BJ (cell line): ENCODE results near the gene LARP1B. TPM values are rescaled to one million over a fixed set of nuclear protein-coding genes. Genes with fewer than 3 reads are reported as not detected.

ENCODE experiments used
- CTCF ChIA-PET: fragments of 350-600 bp; formaldehyde crosslinking; extraction: SDS; loops from one replicate; lab custom pipeline; 2021; ENCODE audit warnings: antibody characterized with exemption, inconsistent platforms; lab: Yijun Ruan, JAX
- POLR2A ChIA-PET: fragments of 300-600 bp; sonication (Branson Sonifier 250); formaldehyde crosslinking; extraction: SDS; loops from one replicate; lab custom pipeline; 2021; ENCODE audit warnings: antibody characterized with exemption; lab: Charles Lee
- DNase-seq: peaks from one replicate; pipeline ENCODE4 v3.0.0-alpha.2; 2011; ENCODE audit warnings: low read depth
- H3K27me3 ChIP-seq: 2 replicates; pipeline ENCODE4 v1.6.0; 2011; ENCODE audit warnings: low read length; ENCODE audit not compliant: control insufficient read depth, insufficient read depth
- H3K36me3 ChIP-seq: 2 replicates; pipeline ENCODE4 v1.5.1; 2011; ENCODE audit warnings: low read length; ENCODE audit not compliant: control insufficient read depth, insufficient read depth
- H3K4me3 ChIP-seq: 2 replicates; pipeline ENCODE4 v1.5.1; 2011; ENCODE audit warnings: low read depth, mild to moderate bottlenecking, control low read depth, low read length
- polyA plus RNA-seq: library from polyadenylated mRNA; depleted of rRNA; stranded (reverse); fragments of >200 nt; gene quantifications from 2 replicates; pipeline ENCODE4 v1.2.3, GENCODE V29; 2011
- TF ChIP-seq, protein P1 (sequence below): IDR thresholded peaks from 2 replicates; pipeline ENCODE4 v1.5.1; 2011; ENCODE audit warnings: low read depth, mild to moderate bottlenecking, control low read depth, inconsistent platforms, low read length, moderate library complexity; ENCODE audit not compliant: insufficient read depth

Gene LARP1B
- polyA plus RNA-seq, 1 experiment = 4.5 TPM

DNA sequence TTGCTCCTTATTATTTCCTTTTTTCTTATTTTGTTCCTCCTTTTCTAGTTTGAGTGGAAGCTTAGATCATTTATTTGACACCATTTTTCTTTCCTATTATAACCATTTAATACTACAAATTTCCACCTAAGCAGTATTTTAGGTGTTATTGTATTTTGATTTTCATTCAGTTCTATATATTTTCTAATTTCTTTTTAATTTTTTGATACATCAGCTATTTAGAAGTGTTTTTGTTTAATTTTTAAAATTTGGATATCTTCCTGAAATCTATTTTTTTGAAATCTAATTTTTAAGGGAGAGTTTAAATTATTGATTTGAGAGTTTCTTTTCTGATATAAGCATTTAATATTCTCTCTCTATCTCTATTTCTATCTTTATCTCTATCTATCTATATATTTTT is 108.1 kb downstream of the LARP1B start:
- Histone ChIP-seq H3K4me3 (no peak overlapping the region), H3K27me3 (no peaks in the 10 kb centered on the region), H3K36me3 (no peaks in the 10 kb centered on the region)
- ChIA-PET CTCF (interaction anchor here (0.5 to 1.1 kb wide), 3 partner anchors 9 to 281 kb away, joined by 3 to 4 read pairs (median 3); no protein-coding TSS in a partner anchor), POLR2A (no interaction called here)
- TF ChIP-seq, protein P1, sequence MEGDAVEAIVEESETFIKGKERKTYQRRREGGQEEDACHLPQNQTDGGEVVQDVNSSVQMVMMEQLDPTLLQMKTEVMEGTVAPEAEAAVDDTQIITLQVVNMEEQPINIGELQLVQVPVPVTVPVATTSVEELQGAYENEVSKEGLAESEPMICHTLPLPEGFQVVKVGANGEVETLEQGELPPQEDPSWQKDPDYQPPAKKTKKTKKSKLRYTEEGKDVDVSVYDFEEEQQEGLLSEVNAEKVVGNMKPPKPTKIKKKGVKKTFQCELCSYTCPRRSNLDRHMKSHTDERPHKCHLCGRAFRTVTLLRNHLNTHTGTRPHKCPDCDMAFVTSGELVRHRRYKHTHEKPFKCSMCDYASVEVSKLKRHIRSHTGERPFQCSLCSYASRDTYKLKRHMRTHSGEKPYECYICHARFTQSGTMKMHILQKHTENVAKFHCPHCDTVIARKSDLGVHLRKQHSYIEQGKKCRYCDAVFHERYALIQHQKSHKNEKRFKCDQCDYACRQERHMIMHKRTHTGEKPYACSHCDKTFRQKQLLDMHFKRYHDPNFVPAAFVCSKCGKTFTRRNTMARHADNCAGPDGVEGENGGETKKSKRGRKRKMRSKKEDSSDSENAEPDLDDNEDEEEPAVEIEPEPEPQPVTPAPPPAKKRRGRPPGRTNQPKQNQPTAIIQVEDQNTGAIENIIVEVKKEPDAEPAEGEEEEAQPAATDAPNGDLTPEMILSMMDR = no peak
- DNase-seq = no peak

DNA sequence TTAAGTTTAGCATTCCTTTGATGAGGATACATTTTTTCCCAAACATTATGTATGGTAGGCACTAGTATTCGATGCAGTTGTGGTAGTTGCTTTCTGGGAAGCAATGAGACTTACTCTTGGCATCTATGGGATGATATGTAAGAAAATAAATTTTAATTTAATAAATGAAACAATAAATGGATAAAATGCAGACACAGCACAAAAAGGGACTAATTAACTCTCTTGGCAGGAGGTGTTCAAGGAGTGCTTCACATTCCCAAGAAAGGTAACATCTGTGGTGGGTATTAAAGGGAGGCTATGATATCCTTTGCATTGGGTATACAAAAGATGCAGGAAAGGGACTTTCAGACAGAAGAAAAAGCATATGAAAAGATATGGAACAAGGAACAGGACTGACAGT is 115.5 kb downstream of the LARP1B start:
- ChIA-PET POLR2A (no interaction called here), CTCF (no interaction called here)
- TF ChIP-seq, protein P1 = no peak
- H3K36me3 ChIP-seq = no peaks in the 10 kb centered on the region
- no peak for DNase-seq
- no peaks in the 10 kb centered on the region for H3K27me3 ChIP-seq
- no peak overlapping the region for H3K4me3 ChIP-seq

DNA sequence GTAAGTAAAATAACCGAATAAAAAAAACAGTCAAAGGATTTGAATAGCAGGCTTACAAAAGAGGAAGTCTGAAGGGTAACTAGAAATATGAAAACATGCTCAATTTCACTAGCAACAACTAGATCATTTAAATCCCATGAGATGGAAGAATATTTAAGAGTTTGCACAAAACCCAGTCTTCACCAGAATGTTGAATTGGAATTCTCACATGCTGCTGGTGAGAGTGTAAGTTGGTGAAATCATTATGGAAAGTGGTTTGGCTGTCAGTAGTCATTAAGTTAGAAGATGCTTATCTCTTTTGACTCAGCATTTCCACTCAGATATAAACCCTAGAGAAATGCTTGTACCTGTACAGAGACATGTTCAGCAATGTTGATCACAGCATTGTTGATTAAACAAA is 116.4 kb downstream of the LARP1B start:
- POLR2A ChIA-PET = no interaction called here
- no peak overlapping the region for H3K4me3 ChIP-seq
- no peak for DNase-seq
- no peaks in the 10 kb centered on the region for H3K36me3 ChIP-seq
- CTCF ChIA-PET = no interaction called here
- TF ChIP-seq, protein P1 = no peak
- H3K27me3 ChIP-seq = no peaks in the 10 kb centered on the region

DNA sequence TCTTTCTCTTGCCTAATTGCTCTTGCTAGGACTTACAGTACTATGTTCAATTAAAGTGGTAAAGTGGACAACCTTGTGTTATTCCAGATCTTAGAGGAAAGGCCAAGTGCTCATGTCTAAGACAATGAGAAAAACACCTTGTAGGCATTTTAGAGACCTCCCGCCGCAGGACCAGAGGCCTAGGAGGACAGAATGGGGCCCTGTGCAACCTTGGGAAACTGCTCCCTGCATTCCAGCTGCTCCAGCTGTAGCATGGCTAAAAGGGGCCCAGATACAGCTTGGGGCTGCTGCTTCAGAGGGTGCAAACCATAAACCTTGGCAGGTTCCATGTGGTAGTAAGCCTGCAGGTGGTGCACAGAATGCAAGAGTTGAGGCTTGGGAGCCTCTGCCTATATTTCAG is 125.5 kb downstream of the LARP1B start:
- ChIA-PET POLR2A (no interaction called here), CTCF (no interaction called here)
- no peak for DNase-seq
- Histone ChIP-seq H3K4me3 (no peak overlapping the region), H3K27me3 (no peaks in the 10 kb centered on the region), H3K36me3 (no peaks in the 10 kb centered on the region; the same call in 1 of the 2 replicates)
- TF ChIP-seq, protein P1 = no peak

DNA sequence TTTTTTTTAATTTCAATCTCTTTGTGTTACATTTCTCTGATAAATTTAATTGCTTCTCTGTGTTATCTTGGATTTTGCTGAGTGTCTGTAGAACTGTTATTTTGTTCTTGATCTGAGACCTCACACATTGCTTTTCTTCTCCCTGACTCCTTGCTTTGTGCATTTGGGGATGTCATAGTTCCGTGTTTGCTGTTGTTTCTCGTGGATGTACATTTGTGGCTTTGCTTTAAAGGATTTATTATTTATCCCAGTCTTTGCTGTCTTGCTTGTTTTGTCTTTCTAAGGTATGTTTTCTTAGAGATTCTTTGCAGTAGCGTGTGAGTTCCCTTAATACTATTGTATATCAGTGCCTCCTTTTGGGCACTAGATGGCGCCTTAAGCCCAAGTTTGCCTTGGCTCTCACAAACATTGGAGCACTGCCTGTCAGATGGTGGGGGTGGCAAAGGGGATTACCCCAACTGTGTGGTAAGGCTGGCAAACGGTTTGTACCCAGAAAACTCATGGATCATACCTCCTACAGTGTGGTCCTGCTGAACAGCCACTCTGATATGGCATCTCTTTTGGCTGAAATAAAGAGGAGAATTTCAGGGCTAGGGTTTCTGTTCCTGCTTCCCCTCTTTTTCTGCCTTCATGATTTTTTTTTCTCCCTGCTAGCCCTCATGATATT is 130.1 kb downstream of the LARP1B start:
- Histone ChIP-seq H3K4me3 (no peak overlapping the region), H3K36me3 (no peaks in the 10 kb centered on the region; the same call in 1 of the 2 replicates), H3K27me3 (no peaks in the 10 kb centered on the region)
- DNase-seq = peak; percentile 9
- TF ChIP-seq, protein P1 = peak; percentile 79
- ChIA-PET POLR2A (no interaction called here), CTCF (interaction anchor here (0.6 to 1.5 kb wide), 24 partner anchors 11 to 1171 kb away, joined by 3 to 7 read pairs (median 3); no protein-coding TSS in a partner anchor)
